Right lobe of liver (tissue), 6 donors: ENCODE data around the gene SEPTIN10. TPM values are rescaled to one million over a fixed set of nuclear protein-coding genes. Genes with fewer than 3 reads are reported as not detected.

Experiments
- ATAC-seq, 4 donors: fragments of 200-7000 bp; cut with Tn5 transposase; one replicate each; pipeline ENCODE4 v1.9.1; 2020; ENCODE audit warnings: mild to moderate bottlenecking in 4 of 4, moderate library complexity in 4 of 4
- DNase-seq, 3 donors: peaks; one replicate each; pipeline ENCODE4 v3.0.0-alpha.2; 2020
- H3K27ac ChIP-seq, 3 donors: fragments of 200-600 bp; one replicate each; pipeline ENCODE4 v1.8.0; 2022
- H3K27me3 ChIP-seq, 2 donors: fragments of 200-600 bp; one replicate each; pipeline ENCODE4 v1.8.0; 2022
- H3K36me3 ChIP-seq, 4 donors: fragments of 200-600 bp; sonication (generic) in 1 of 4; one replicate each; pipeline versions ENCODE4 v1.5.1 to v1.8.0; 2017 to 2022; ENCODE audit warnings: control low read depth in 1 of 4
- H3K4me1 ChIP-seq, 4 donors: fragments of 200-600 bp; sonication (generic) in 1 of 4; one replicate each; pipeline versions ENCODE4 v1.5.1 to v1.8.0; 2017 to 2022; ENCODE audit warnings: control low read depth in 1 of 4
- H3K4me3 ChIP-seq, 3 donors: fragments of 200-600 bp; one replicate each; pipeline ENCODE4 v1.8.0; 2022
- H3K9me3 ChIP-seq, 4 donors: fragments of 200-600 bp; sonication (generic) in 1 of 4; one replicate each; pipeline versions ENCODE4 v1.5.1 to v1.8.0; 2017 to 2022; ENCODE audit warnings: control low read depth in 1 of 4
- POLR2A ChIP-seq: fragments of 450-650 bp; IDR thresholded peaks from one replicate; pipeline ENCODE4 v1.6.1; 2017; ENCODE audit warnings: antibody characterized with exemption, mild to moderate bottlenecking
- WGBS: methylation state at CpG from one replicate; pipeline ENCODE4 v1.1.6; 2018; ENCODE audit warnings: low coverage, low lambda C conversion rate; ENCODE audit not compliant: insufficient coverage; ENCODE audit errors: missing lambda C conversion rate; 5-methylcytosine and 5-hydroxymethylcytosine counted together
- intact Hi-C, 2 donors: fragments of 100-400 bp; cut with DNase I; formaldehyde crosslinking; loops; one replicate each; pipeline versions ENCODE4 v1.11.2 to v1.14.1; 2022
- total RNA-seq, 6 experiments: library from RNA; depleted of rRNA in 2 of 6; stranded (reverse); fragments of >200 nt in 2 of 6; fragmentation: NEBNext Ultra II Directional in 3 of 6; extraction: Animal tissue kit (Norgen Biotek cat#: 25700) in 3 of 6; gene quantifications; one replicate each; pipeline versions ENCODE4 v1.1.0 to v1.2.4, GENCODE V29; 2016 to 2023
- TF ChIP-seq, protein P1 (sequence below), 4 donors: fragments of 200-600 bp in 3 of 4; fragments of 450-650 bp in 1 of 4; IDR thresholded peaks; one replicate each; pipeline versions ENCODE4 v1.5.1 to v1.8.0; 2016 to 2022; ENCODE audit warnings: antibody characterized with exemption in 4 of 4, mild to moderate bottlenecking in 2 of 4
- donor health status: DM: no; HTN: yes; CAD: no.
- donor health status: DM: no; HTN: no; CAD: no.
- donor health status: DM: no; HTN: no; CAD: no.
- donor health status: DM: no; HTN: yes; CAD: no.
- donor health status: DM: no; HTN: yes; CAD: no.

SEPTIN10 gene
- total RNA-seq, 6 experiments from 2014 or later: 34.6 to 52.8 (median 40.8) TPM

GRCh38 chr2:109563288-109563687, 50.5 kb downstream of the SEPTIN10 start:
- Histone ChIP-seq H3K9me3 (no peaks in the 10 kb centered on the region), H3K4me1 (peaks cover 0 to 9% (median 0%) of the 10 kb centered on the region in 4 donors), H3K36me3 (peaks cover 0 to 18% (median 0%) of the 10 kb centered on the region in 4 donors), H3K27me3 (no peaks in the 10 kb centered on the region), H3K4me3 (no peak overlapping the region), H3K27ac (no peak overlapping the region)
- TF ChIP-seq, protein P1, sequence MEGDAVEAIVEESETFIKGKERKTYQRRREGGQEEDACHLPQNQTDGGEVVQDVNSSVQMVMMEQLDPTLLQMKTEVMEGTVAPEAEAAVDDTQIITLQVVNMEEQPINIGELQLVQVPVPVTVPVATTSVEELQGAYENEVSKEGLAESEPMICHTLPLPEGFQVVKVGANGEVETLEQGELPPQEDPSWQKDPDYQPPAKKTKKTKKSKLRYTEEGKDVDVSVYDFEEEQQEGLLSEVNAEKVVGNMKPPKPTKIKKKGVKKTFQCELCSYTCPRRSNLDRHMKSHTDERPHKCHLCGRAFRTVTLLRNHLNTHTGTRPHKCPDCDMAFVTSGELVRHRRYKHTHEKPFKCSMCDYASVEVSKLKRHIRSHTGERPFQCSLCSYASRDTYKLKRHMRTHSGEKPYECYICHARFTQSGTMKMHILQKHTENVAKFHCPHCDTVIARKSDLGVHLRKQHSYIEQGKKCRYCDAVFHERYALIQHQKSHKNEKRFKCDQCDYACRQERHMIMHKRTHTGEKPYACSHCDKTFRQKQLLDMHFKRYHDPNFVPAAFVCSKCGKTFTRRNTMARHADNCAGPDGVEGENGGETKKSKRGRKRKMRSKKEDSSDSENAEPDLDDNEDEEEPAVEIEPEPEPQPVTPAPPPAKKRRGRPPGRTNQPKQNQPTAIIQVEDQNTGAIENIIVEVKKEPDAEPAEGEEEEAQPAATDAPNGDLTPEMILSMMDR (IDR thresholded peaks at IDR 0.05): no peak
- TF ChIP-seq POLR2A: no peak
- ATAC-seq (no peak), DNase-seq (no peak)
- 55% methylated on average over 2 of the region's 2 CpGs for WGBS
- intact Hi-C loops: no loop called here

DNA sequence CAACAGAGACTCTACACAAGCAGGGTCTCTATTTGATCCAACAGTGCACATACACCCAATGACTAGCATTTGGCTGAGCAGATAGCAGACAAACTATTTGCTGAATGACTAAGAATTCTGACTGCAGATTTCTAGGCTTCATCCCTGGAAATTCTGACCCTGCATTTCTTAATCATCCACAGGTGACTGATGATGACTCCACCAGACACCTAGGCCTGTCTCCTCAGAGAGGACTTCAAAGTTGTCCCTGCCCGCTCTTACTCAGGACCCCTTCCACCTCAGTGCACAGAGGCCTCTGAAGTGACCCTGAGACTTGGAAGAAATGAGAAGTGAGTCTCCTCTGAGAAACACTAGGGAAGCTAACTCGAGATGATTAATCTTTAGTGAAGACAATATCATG, 51.3 kb downstream of the SEPTIN10 start:
- Histone ChIP-seq H3K36me3 (peaks cover 0 to 18% (median 0%) of the 10 kb centered on the region in 4 donors), H3K4me1 (peaks cover 0 to 16% (median 0%) of the 10 kb centered on the region in 4 donors), H3K27me3 (no peaks in the 10 kb centered on the region), H3K4me3 (no peak overlapping the region), H3K27ac (no peak overlapping the region), H3K9me3 (no peaks in the 10 kb centered on the region)
- intact Hi-C loops: no loop called here
- ATAC-seq (peak in 1 of 4 donors; percentile 47), DNase-seq (no peak)
- no peak for TF ChIP-seq POLR2A
- TF ChIP-seq, protein P1 (IDR thresholded peaks at IDR 0.05): no peak
- 83% methylated on average over 2 of the region's 2 CpGs for WGBS

GRCh38 chr2:109560265-109560664, 53.5 kb downstream of the SEPTIN10 start:
- H3K4me1 ChIP-seq: peaks cover 0 to 21% (median 0%) of the 10 kb centered on the region in 4 donors
- DNase-seq (no peak), ATAC-seq (no peak)
- intact Hi-C loops: no loop called here
- WGBS: 100% methylated on average over 1 of the region's 1 CpG
- no peaks in the 10 kb centered on the region for H3K27me3 ChIP-seq
- no peaks in the 10 kb centered on the region for H3K9me3 ChIP-seq
- no peak overlapping the region for H3K4me3 ChIP-seq
- TF ChIP-seq, protein P1 (IDR thresholded peaks at IDR 0.05): no peak
- no peak for TF ChIP-seq POLR2A
- peaks cover 0 to 7% (median 0%) of the 10 kb centered on the region in 4 donors for H3K36me3 ChIP-seq
- no peak overlapping the region for H3K27ac ChIP-seq

DNA sequence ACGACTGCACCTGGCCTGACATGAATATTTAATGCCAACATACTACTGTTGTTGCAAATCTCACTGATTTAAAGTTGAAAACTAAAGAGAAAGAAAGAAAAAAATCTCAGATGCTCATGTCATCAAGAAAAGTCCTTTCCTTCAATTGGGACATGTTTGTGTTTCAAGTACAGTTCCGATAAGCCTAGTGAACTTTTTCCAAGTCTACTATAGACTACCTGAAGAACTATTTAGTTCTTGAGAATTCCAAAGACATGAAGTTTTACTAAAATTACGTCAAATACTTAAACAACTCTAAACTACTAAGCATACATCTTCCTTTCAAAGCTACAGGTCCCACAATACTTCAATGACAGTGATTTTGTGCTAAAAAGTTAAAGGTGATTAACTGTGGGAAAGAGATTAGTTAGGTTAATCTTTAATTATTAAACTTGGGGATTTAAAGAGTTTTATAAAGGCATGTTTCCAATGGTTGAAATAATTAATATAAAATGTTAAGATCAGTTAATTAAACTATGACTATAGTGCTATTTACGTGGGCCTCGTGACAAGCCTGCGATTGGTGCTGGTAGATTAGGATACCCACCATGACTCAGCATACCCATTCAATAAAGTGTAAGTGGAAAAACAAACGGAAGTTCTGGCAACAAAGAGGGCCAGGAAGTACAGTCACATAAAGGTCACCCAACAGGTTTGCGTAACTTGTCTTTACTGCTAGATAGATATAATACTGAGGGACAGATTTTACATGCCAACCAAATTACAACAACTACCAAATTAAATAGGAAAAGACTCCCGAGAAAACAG, 55.5 kb downstream of the SEPTIN10 start:
- TF ChIP-seq, protein P1 (IDR thresholded peaks at IDR 0.05): no peak
- TF ChIP-seq POLR2A: no peak
- WGBS: 24% methylated on average over 9 of the region's 9 CpGs
- no peaks in the 10 kb centered on the region for H3K27me3 ChIP-seq
- peak in 2 of 3 donors; percentile 39 to 60 for DNase-seq
- no peak overlapping the region for H3K4me3 ChIP-seq
- intact Hi-C loops: loop anchor here in 1 of 2 donors (10.0 kb wide), 1 partner anchor 167 kb away; no protein-coding TSS in a partner anchor
- peaks cover 0 to 2% (median 0%) of the 10 kb centered on the region in 4 donors for H3K36me3 ChIP-seq
- peaks cover 0 to 21% (median 0%) of the 10 kb centered on the region in 4 donors for H3K4me1 ChIP-seq
- H3K27ac ChIP-seq: peak overlapping the region; percentile 46 to 80 (median 65)
- ATAC-seq: peak; percentile 86 to 95 (median 90)
- no peaks in the 10 kb centered on the region for H3K9me3 ChIP-seq
